ENCODE data around the gene CLDN9. TPM values are rescaled to one million over a fixed set of nuclear protein-coding genes. Genes with fewer than 3 reads are reported as not detected.

Gene CLDN9
- total and polyA plus RNA-seq, 9 of the 15 experiments (the other 6 are each of a cell fraction or from before 2014, with no cell fraction given), result 0.12 to 0.44 (median 0.22) TPM; not detected in 4

- Histone ChIP-seq H3K27me3 (ENCODE audit: control insufficient read depth in 2 of 2, insufficient read depth in 2 of 2, low read length in 2 of 2) (no peaks in the 10 kb centered on the region), H3K79me2 (ENCODE audit: control insufficient read depth, insufficient read depth, low read length) (peaks cover 22% of the 10 kb centered on the region), H3K36me3 (ENCODE audit: control insufficient read depth, insufficient read depth, low read length) (peaks cover 44% of the 10 kb centered on the region; the same call in 2 of the 3 replicates), H3K9me3 (replicated peaks; ENCODE audit: control insufficient read depth, insufficient read depth, low read depth, low read length) (no peaks in the 10 kb centered on the region), H4K20me1 (replicated peaks; ENCODE audit: control insufficient read depth, insufficient read depth, low read length) (peaks cover 25% of the 10 kb centered on the region), H3K4me3 (peak overlapping the region; percentile 96), H2AFZ (ENCODE audit: low read depth, low read length) (peak overlapping the region; percentile 91), H3K9ac (ENCODE audit: insufficient read depth in 1 of 2, low read depth in 2 of 2, low read length in 2 of 2) (peak overlapping the region; percentile 77 to 99), H3K4me2 (ENCODE audit: insufficient read depth, low read length) (peak overlapping the region; percentile 78), H3K9me1 (ENCODE audit: control insufficient read depth, insufficient read depth, low read length) (peaks cover 3% of the 10 kb centered on the region), H3K4me1 (replicated peaks in 1 of 2; ENCODE audit: control insufficient read depth in 2 of 2, insufficient read depth in 2 of 2, low read length in 2 of 2) (peaks cover 17 to 96% of the 10 kb centered on the region in 2 experiments), H3K27ac (ENCODE audit: extremely low read depth, low read depth, low read length) (peak overlapping the region; percentile 84)
- intact Hi-C loops (cut with micrococcal nuclease), result loop anchor here (2.0 to 10.0 kb wide), 2 partner anchors 13 to 55 kb away; partner anchors contain the start of genes HCFC1R1, THOC6 and TNFRSF12A
- WGBS (ENCODE audit: insufficient coverage, low coverage, missing lambda C conversion rate), result 2% methylated on average over 31 of the region's 83 CpGs
- ChIA-PET POLR2A (interaction anchor here (0.5 to 1.9 kb wide), 15 partner anchors 8 to 455 kb away, joined by 3 to 23 read pairs (median 3); partner anchors contain the start of genes HCFC1R1, PKMYT1 and THOC6), CTCF (ENCODE audit: low intra/inter-chr PET ratio) (no interaction called here)
- DNase-seq (ENCODE audit: extremely low read depth in 1 of 4, low spot score in 3 of 4), result peak; percentile 75 to 94 (median 80)
- FAIRE-seq, result peak; percentile 82
- BruUV-seq (replicated peaks), result no TSS peak
- in situ Hi-C loops (cut with MboI), result no loop called here
- ATAC-seq, result peak; percentile 80
- TF ChIP-seq TCF7L2 (IDR thresholded peaks at IDR 0.05; ENCODE audit: low read depth, low read length) (no peak), RREB1 (CRISPR knock-in tag; IDR thresholded peaks at IDR 0.05) (no peak), THRB (CRISPR knock-in tag; conservative IDR thresholded peaks at IDR 0.05) (0 out of 2 replicates have a peak, but pooled peaks have one; percentile 68), PURB (CRISPR knock-in tag; IDR thresholded peaks at IDR 0.05; ENCODE audit: low read depth) (no peak), PHF21A (IDR thresholded peaks at IDR 0.05; ENCODE audit: borderline replicate concordance, low read depth) (0 out of 2 replicates have a peak, but pooled peaks have one; percentile 33), ZKSCAN1 (IDR thresholded peaks at IDR 0.05; ENCODE audit: low read depth, low read length) (no peak), ZNF12 (CRISPR knock-in tag; IDR thresholded peaks at IDR 0.05) (no peak; the same call in 1 of the 2 replicates), ZFPM2 (CRISPR knock-in tag; IDR thresholded peaks at IDR 0.05) (0 out of 2 replicates have a peak, but pooled peaks have one; percentile 36), SMAD3 (CRISPR knock-in tag; conservative IDR thresholded peaks at IDR 0.05) (0 out of 2 replicates have a peak, but pooled peaks have one; percentile 31), GATA2 (CRISPR knock-in tag; IDR thresholded peaks at IDR 0.05) (no peak), SAP30 (IDR thresholded peaks at IDR 0.05; ENCODE audit: borderline replicate concordance, insufficient read depth, low read depth, low read length, poor library complexity, severe bottlenecking) (peak; percentile 20)
- TF ChIP-seq, protein P1, sequence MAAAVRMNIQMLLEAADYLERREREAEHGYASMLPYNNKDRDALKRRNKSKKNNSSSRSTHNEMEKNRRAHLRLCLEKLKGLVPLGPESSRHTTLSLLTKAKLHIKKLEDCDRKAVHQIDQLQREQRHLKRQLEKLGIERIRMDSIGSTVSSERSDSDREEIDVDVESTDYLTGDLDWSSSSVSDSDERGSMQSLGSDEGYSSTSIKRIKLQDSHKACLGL (CRISPR knock-in tag; IDR thresholded peaks at IDR 0.05; ENCODE audit: borderline replicate concordance, poor library complexity, severe bottlenecking), result no peak
These were observed 42.9 kb upstream of the CLDN9 start for GRCh38 chr16:2969545-2970521.
